HEK293 (cell line): ENCODE measurements around the gene UGT1A7.

Experiments
- CTCF ChIA-PET: fragments of 350-600 bp; formaldehyde crosslinking; extraction: SDS; loops from one replicate; lab custom pipeline; 2021; ENCODE audit warnings: antibody characterized with exemption; lab: Yijun Ruan, JAX
- POLR2A ChIA-PET: fragments of 300-600 bp; formaldehyde crosslinking; extraction: SDS; loops from one replicate; lab custom pipeline; 2020; ENCODE audit warnings: antibody characterized with exemption, inconsistent platforms; lab: Yijun Ruan, JAX
- H3K27ac ChIP-seq: fragments of 200-500 bp; sonication (Bioruptor generic); 2 replicates; pipeline ENCODE4 v1.5.1; 2014; ENCODE audit warnings: low read depth, low read length, control low read depth, inconsistent platforms; ENCODE audit errors: extremely low read depth
- H3K36me3 ChIP-seq, 2 experiments: fragments of 200-500 bp in 1 of 2; sonication (Bioruptor generic) in 1 of 2; 1 replicate in 1 of 2; 2 replicates in 1 of 2; pipeline ENCODE4 v1.5.1; 2014 to 2017; ENCODE audit warnings: inconsistent platforms in 2 of 2, low read length in 2 of 2; ENCODE audit not compliant: control insufficient read depth in 2 of 2, insufficient read depth in 1 of 2
- H3K4me1 ChIP-seq: fragments of 200-500 bp; sonication (Bioruptor generic); 2 replicates; pipeline ENCODE4 v1.5.1; 2014; ENCODE audit warnings: mild to moderate bottlenecking, low read length, inconsistent platforms; ENCODE audit not compliant: control insufficient read depth, insufficient read depth
- H3K4me3 ChIP-seq: 2 replicates; pipeline ENCODE4 v1.5.1; 2011; ENCODE audit warnings: low read depth, mild to moderate bottlenecking, control low read depth, low read length, moderate library complexity
- H3K9me3 ChIP-seq: fragments of 200-500 bp; sonication (Bioruptor generic); 2 replicates; pipeline ENCODE4 v1.5.1; 2014; ENCODE audit warnings: low read depth, low read length, inconsistent platforms; ENCODE audit not compliant: control insufficient read depth, insufficient read depth
- FEZF1 ChIP-seq: fragments of 450-650 bp; formaldehyde crosslinking; IDR thresholded peaks from 2 replicates; pipeline ENCODE4 v1.5.1; 2016; ENCODE audit warnings: missing biosample characterization, missing genetic modification characterization
- GLIS1 ChIP-seq: fragments of 450-650 bp; formaldehyde crosslinking; IDR thresholded peaks from 2 replicates; pipeline ENCODE4 v1.5.1; 2016; ENCODE audit warnings: missing biosample characterization, missing genetic modification characterization
- IKZF3 ChIP-seq: fragments of 450-650 bp; IDR thresholded peaks from 2 replicates; pipeline ENCODE4 v1.5.0; 2018; ENCODE audit warnings: missing biosample characterization, mild to moderate bottlenecking, missing genetic modification characterization, moderate library complexity
- KLF1 ChIP-seq: fragments of 450-650 bp; formaldehyde crosslinking; IDR thresholded peaks from 2 replicates; pipeline ENCODE4 v1.5.1; 2016; ENCODE audit warnings: missing biosample characterization, missing genetic modification characterization
- KLF8 ChIP-seq: fragments of 450-650 bp; formaldehyde crosslinking; IDR thresholded peaks from 2 replicates; pipeline ENCODE4 v1.5.1; 2016; ENCODE audit warnings: missing biosample characterization, missing genetic modification characterization
- KLF9 ChIP-seq: fragments of 450-650 bp; formaldehyde crosslinking; IDR thresholded peaks from 2 replicates; pipeline ENCODE4 v1.5.1; 2016; ENCODE audit warnings: missing biosample characterization, missing genetic modification characterization, low read depth
- MZF1 ChIP-seq: fragments of 450-650 bp; formaldehyde crosslinking; IDR thresholded peaks from 2 replicates; pipeline ENCODE4 v1.5.1; 2017; ENCODE audit warnings: missing biosample characterization, missing genetic modification characterization, borderline replicate concordance
- ZNF132 ChIP-seq: fragments of 450-650 bp; formaldehyde crosslinking; IDR thresholded peaks from 2 replicates; pipeline ENCODE4 v1.5.1; 2017; ENCODE audit warnings: missing biosample characterization, missing genetic modification characterization, borderline replicate concordance
- ZNF133 ChIP-seq: fragments of 450-650 bp; formaldehyde crosslinking; IDR thresholded peaks from 2 replicates; pipeline ENCODE4 v1.5.1; 2016; ENCODE audit warnings: missing biosample characterization, missing genetic modification characterization
- ZNF2 ChIP-seq: fragments of 450-650 bp; formaldehyde crosslinking; IDR thresholded peaks from 2 replicates; pipeline ENCODE4 v1.5.1; 2016; ENCODE audit warnings: missing biosample characterization, missing genetic modification characterization
- ZNF211 ChIP-seq: fragments of 450-650 bp; formaldehyde crosslinking; IDR thresholded peaks from 2 replicates; pipeline ENCODE4 v1.5.1; 2016; ENCODE audit warnings: low read depth, missing biosample characterization, missing genetic modification characterization
- ZNF24 ChIP-seq: fragments of 450-650 bp; formaldehyde crosslinking; IDR thresholded peaks from 2 replicates; pipeline ENCODE4 v1.5.1; 2016; ENCODE audit warnings: missing biosample characterization, missing genetic modification characterization
- ZNF366 ChIP-seq: fragments of 450-650 bp; formaldehyde crosslinking; conservative IDR thresholded peaks from 2 replicates; pipeline ENCODE4 v1.5.1; 2016; ENCODE audit warnings: missing biosample characterization, missing genetic modification characterization
- ZNF391 ChIP-seq: fragments of 450-650 bp; formaldehyde crosslinking; IDR thresholded peaks from 2 replicates; pipeline ENCODE4 v1.5.1; 2016; ENCODE audit warnings: low read depth, missing biosample characterization, missing genetic modification characterization, borderline replicate concordance
- ZNF488 ChIP-seq: fragments of 450-650 bp; formaldehyde crosslinking; IDR thresholded peaks from 2 replicates; pipeline ENCODE4 v1.5.1; 2016; ENCODE audit warnings: missing biosample characterization, missing genetic modification characterization
- ZNF560 ChIP-seq: fragments of 450-650 bp; formaldehyde crosslinking; IDR thresholded peaks from 2 replicates; pipeline ENCODE4 v1.5.1; 2017; ENCODE audit warnings: missing biosample characterization, missing genetic modification characterization, borderline replicate concordance
- ZNF580 ChIP-seq: fragments of 450-650 bp; formaldehyde crosslinking; IDR thresholded peaks from 2 replicates; pipeline ENCODE4 v1.5.1; 2016; ENCODE audit warnings: missing biosample characterization, missing genetic modification characterization
- ZNF623 ChIP-seq: fragments of 450-650 bp; formaldehyde crosslinking; IDR thresholded peaks from 2 replicates; pipeline ENCODE4 v1.5.1; 2016; ENCODE audit warnings: missing biosample characterization, missing genetic modification characterization
- ZNF654 ChIP-seq: fragments of 450-650 bp; formaldehyde crosslinking; IDR thresholded peaks from 2 replicates; pipeline ENCODE4 v1.5.1; 2016; ENCODE audit warnings: low read depth, missing biosample characterization, missing genetic modification characterization
- ZNF664 ChIP-seq: fragments of 450-650 bp; formaldehyde crosslinking; IDR thresholded peaks from 2 replicates; pipeline ENCODE4 v1.5.1; 2016; ENCODE audit warnings: missing biosample characterization, missing genetic modification characterization
- ZNF707 ChIP-seq: fragments of 450-650 bp; formaldehyde crosslinking; IDR thresholded peaks from 2 replicates; pipeline ENCODE4 v1.5.1; 2016; ENCODE audit warnings: missing biosample characterization, missing genetic modification characterization
- ZNF776 ChIP-seq: fragments of 450-650 bp; formaldehyde crosslinking; IDR thresholded peaks from 2 replicates; pipeline ENCODE4 v1.5.0; 2017; ENCODE audit warnings: missing biosample characterization, missing genetic modification characterization, borderline replicate concordance
- TF ChIP-seq, protein P1 (sequence below): fragments of 450-650 bp; formaldehyde crosslinking; IDR thresholded peaks from 2 replicates; pipeline ENCODE4 v1.5.1; 2016; ENCODE audit warnings: missing biosample characterization, missing genetic modification characterization

Gene UGT1A7

DNA sequence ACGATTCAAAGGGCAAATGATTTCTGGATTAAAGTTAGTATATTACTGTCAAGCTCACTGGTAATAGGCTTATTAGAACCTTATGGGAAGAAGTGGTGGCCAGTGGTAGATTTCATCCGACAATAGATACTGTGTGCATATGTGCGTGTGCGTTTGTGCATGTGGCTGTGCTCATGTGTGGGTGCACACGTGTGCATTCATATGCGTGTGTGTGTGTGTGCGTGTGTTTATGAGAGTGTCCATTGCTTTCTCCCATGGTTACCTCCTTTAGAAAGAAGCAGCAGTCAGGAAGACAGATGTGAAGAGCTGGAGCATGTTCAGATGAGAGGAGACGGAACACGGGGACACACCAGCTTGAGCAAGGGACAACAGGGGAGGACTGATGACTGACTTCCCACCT, 87.6 kb downstream of the UGT1A7 start:
- TF ChIP-seq ZNF366 (tag by site-specific recombination) (no peak), ZNF623 (tag by site-specific recombination) (no peak), MZF1 (tag by site-specific recombination) (no peak), ZNF133 (tag by site-specific recombination) (no peak), ZNF391 (tag by site-specific recombination) (no peak), IKZF3 (tag by site-specific recombination) (no peak), ZNF488 (no peak), ZNF776 (tag by site-specific recombination) (no peak), KLF8 (tag by site-specific recombination) (no peak), ZNF2 (tag by site-specific recombination) (no peak), ZNF560 (no peak), KLF1 (no peak), ZNF664 (no peak), FEZF1 (tag by site-specific recombination) (no peak), ZNF211 (tag by site-specific recombination) (no peak), ZNF132 (no peak), ZNF654 (tag by site-specific recombination) (no peak), ZNF580 (no peak), KLF9 (tag by site-specific recombination) (no peak), GLIS1 (tag by site-specific recombination) (no peak)
- Histone ChIP-seq H3K36me3 (no peaks in the 10 kb centered on the region), H3K4me3 (no peak overlapping the region), H3K4me1 (no peaks in the 10 kb centered on the region), H3K9me3 (no peaks in the 10 kb centered on the region), H3K27ac (no peak overlapping the region)
- CTCF ChIA-PET: no interaction called here
- POLR2A ChIA-PET: no interaction called here

- Histone ChIP-seq H3K27ac (no peak overlapping the region), H3K4me1 (no peaks in the 10 kb centered on the region), H3K36me3 (no peaks in the 10 kb centered on the region), H3K4me3 (no peak overlapping the region), H3K9me3 (no peaks in the 10 kb centered on the region)
- POLR2A ChIA-PET: no interaction called here
- TF ChIP-seq, protein P1, sequence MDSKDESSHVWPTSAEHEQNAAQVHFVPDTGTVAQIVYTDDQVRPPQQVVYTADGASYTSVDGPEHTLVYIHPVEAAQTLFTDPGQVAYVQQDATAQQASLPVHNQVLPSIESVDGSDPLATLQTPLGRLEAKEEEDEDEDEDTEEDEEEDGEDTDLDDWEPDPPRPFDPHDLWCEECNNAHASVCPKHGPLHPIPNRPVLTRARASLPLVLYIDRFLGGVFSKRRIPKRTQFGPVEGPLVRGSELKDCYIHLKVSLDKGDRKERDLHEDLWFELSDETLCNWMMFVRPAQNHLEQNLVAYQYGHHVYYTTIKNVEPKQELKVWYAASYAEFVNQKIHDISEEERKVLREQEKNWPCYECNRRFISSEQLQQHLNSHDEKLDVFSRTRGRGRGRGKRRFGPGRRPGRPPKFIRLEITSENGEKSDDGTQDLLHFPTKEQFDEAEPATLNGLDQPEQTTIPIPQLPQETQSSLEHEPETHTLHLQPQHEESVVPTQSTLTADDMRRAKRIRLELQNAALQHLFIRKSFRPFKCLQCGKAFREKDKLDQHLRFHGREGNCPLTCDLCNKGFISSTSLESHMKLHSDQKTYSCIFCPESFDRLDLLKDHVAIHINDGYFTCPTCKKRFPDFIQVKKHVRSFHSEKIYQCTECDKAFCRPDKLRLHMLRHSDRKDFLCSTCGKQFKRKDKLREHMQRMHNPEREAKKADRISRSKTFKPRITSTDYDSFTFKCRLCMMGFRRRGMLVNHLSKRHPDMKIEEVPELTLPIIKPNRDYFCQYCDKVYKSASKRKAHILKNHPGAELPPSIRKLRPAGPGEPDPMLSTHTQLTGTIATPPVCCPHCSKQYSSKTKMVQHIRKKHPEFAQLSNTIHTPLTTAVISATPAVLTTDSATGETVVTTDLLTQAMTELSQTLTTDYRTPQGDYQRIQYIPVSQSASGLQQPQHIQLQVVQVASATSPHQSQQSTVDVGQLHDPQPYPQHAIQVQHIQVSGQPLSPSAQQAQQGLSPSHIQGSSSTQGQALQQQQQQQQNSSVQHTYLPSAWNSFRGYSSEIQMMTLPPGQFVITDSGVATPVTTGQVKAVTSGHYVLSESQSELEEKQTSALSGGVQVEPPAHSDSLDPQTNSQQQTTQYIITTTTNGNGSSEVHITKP (tag by site-specific recombination): no peak
- no peak for TF ChIP-seq ZNF24 (tag by site-specific recombination)
- no peak for TF ChIP-seq ZNF707
- CTCF ChIA-PET: no interaction called here
Measured at GRCh38 chr2:233772153-233772552, 90.5 kb downstream of the UGT1A7 start.
